Fibroblast of skin of left quadriceps (primary cell): ENCODE measurements around the gene AZI2.

Experiments
- DNase-seq, 2 experiments: peaks; one replicate each; pipeline ENCODE4 v3.0.0-alpha.2; 2013; ENCODE audit warnings: low read depth in 2 of 2

AZI2 gene

DNA sequence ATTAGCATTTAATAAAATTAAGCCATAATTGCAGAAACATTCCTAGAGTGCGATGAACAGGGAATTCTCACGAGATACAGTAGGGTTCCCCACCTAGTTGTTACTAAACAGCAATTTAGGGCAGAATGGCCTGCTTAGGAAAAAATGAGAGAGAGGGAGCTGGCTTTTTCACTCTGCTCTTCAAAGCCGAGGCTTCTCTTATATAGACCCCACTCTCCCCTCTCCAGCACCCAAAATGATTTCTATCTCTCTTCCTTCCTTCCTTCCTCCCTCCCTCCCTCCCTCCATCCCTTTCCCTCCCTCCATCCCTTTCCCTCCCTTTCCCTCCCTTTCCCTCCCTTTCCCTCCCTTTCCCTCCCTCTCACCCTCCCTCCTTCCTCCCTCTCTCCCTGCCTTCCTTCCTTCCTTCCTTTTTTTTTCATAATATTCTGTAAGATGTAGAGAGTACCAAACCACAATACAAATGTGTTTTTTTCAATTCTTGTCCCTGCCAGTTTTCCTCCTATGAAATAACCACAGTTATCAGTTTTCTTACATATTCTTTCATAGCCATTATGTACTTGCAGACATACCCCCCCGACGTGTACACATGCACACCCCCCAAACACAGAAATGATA lies 48.2 kb downstream of the AZI2 start:
- no peak for DNase-seq

DNA sequence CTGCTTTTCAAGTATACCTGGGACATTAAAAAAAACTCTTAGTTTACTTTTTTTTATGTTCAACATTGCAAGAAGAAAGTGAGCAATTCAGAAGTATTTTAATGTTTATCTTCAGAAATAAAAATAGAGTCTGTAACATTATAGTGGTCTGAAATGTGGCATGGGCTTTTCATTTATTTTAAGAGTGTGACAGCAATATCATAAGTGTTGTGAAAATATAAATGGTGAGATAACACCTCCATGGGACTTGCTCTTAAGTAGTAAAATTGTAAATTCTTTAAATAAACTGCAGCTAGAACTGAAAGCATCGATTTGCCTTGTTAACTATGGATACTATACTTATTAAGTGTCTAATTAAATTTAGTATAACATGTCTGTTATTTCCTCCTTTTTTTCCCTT lies 48.9 kb downstream of the AZI2 start:
- DNase-seq: no peak

GRCh38 chr3:28295898-28296490 lies 52.6 kb downstream of the AZI2 start:
- peak in 1 of 2 experiments; percentile 15 for DNase-seq

DNA sequence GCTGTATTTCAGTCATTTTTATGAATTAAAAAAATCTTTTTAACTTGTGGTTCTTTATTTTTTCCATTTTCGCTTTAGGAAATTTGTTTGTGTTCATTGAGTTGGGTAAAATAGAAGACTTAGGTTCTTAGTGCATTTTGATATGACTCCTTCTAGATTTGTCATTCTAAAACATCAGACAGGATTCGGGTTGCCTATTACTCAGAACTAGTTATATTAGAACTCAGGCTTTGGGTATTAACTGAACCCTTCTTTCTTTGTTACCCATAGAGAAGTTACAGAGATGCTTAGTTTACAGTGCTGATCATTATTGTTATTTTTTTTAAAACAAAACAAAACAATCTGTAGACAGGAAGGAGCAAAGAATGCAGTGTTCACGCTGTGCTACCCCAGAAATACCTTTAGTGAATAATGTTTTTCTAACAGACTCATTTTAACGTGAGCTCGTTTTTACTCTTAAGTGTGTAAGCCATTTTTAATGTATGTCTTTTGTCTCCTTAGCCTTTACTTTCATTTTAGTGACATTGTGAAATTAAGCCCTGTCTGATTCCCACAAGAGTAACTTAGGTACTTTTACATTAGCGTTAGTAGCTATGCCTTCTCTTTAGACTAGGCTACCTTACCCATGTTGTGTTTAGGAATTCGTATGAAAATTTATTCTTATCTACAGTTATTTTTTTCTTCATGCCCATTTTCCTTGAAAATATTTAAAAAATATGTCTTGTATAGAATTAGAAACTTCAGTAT lies 53.8 kb downstream of the AZI2 start:
- DNase-seq: no peak

- no peak for DNase-seq
Observed at GRCh38 chr3:28292622-28293021, 56.0 kb downstream of the AZI2 start.

DNA sequence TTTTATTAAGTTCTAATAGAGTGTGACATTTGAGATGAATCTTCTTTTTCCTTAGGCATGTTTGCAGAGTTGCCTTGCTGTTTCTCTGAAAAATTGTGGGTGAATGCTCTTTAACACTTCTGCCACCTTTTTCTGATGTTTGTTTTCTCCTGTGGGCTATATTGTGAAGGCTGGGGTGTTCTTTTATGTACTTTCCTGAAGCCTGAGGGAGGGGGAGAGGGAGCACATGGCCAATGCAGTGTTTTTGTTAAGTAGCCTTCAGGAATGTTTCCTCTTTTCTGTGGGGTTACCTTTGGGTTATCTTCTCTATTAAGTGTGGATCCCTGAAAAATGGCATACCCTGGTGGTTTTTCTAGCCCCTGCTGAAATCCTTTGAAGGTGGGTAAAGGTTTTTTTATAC lies 57.0 kb downstream of the AZI2 start:
- no peak for DNase-seq

DNA sequence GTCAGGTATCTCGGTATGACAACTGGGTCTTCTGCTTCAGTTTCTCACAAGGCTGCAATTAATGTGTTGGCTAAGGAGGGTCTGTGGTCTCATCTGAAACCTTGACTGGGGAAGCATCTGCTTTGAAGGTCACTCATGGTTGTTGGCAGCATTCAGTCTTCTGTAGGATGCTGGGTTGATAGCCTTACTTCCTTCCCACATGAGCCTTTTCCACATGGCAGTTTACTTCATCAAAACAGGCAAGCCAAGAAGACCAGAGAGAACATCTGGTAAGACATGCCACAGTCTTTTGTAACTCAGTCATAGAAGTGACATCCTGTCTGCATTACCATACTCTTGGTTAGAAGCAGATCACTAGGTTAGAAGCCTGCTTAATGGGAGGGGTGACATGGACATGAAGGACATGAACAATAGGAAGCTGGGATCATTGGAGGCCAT lies 57.7 kb downstream of the AZI2 start:
- DNase-seq: no peak

- DNase-seq: no peak
Observed at GRCh38 chr3:28287046-28287445, 61.6 kb downstream of the AZI2 start.

DNA sequence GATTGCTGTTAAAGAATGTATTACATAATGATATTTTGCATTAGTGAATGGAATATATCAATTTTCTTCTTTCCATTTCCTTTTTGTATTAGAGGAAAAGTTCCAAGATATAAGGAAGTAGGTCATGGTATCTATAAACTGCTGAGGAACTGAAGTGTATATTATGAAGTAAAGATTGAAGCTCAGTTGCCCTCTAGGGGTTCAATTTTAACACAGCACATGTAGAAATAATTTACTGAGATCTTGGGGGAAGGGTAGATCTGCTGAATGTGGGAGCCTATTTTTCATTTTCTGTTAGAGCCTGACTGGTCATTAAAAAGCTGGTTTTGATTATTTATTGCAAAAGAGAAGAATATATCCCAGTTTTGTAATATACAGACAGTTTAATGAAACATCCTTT lies 62.0 kb downstream of the AZI2 start:
- DNase-seq: peak; percentile 21 to 32

GRCh38 chr3:28280781-28281180 lies 67.8 kb downstream of the AZI2 start:
- no peak for DNase-seq

GRCh38 chr3:28279770-28280169 lies 68.9 kb downstream of the AZI2 start:
- DNase-seq: no peak

DNA sequence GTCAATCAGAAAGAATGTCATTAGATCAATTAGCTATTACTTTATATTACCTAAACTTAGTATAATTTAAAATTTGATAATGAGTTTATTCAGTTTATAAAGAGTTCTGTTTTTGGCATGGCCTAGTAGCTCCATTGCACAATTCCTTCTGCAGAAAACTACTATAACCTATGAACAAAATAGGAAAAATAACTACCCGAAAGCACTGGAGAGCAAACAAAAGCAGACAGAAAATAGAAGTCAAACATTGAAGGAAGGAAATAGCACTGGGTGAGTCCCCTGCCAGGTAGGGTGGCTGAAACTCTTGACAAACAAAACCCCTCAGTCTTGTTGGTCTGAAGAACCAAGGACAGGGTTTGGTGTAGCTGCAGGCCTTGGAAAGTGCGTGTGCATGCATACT lies 69.7 kb downstream of the AZI2 start:
- DNase-seq: no peak

GRCh38 chr3:28273837-28274236 lies 74.8 kb downstream of the AZI2 start:
- DNase-seq: no peak
